Gastroesophageal sphincter (tissue), 3 donors: ENCODE results near the gene LTBP1.
A peak's percentile ranks its signal among the peaks of the same experiment; 100 is the strongest.

Experiments
- EP300 ChIP-seq: sonication (generic); formaldehyde crosslinking; IDR thresholded peaks from one replicate; pipeline ENCODE4 v1.6.1; 2017; ENCODE audit warnings: antibody characterized with exemption, mild to moderate bottlenecking
- POLR2A ChIP-seq, 2 donors: fragments of 450-650 bp; IDR thresholded peaks; one replicate each; pipeline ENCODE4 v1.6.1; 2017; ENCODE audit warnings: antibody characterized with exemption in 2 of 2, mild to moderate bottlenecking in 2 of 2, moderate library complexity in 1 of 2
- POLR2AphosphoS5 ChIP-seq: sonication (generic); formaldehyde crosslinking; IDR thresholded peaks from one replicate; pipeline ENCODE4 v1.6.1; 2017; ENCODE audit warnings: antibody characterized with exemption
- TF ChIP-seq, protein P1 (sequence below), 4 experiments: fragments of 200-600 bp in 2 of 4; fragments of 450-650 bp in 2 of 4; sonication (generic) in 1 of 4; IDR thresholded peaks; one replicate each; pipeline ENCODE4 v1.5.1; 2017 to 2019; ENCODE audit warnings: antibody characterized with exemption in 4 of 4, mild to moderate bottlenecking in 2 of 4, moderate library complexity in 2 of 4

DNA sequence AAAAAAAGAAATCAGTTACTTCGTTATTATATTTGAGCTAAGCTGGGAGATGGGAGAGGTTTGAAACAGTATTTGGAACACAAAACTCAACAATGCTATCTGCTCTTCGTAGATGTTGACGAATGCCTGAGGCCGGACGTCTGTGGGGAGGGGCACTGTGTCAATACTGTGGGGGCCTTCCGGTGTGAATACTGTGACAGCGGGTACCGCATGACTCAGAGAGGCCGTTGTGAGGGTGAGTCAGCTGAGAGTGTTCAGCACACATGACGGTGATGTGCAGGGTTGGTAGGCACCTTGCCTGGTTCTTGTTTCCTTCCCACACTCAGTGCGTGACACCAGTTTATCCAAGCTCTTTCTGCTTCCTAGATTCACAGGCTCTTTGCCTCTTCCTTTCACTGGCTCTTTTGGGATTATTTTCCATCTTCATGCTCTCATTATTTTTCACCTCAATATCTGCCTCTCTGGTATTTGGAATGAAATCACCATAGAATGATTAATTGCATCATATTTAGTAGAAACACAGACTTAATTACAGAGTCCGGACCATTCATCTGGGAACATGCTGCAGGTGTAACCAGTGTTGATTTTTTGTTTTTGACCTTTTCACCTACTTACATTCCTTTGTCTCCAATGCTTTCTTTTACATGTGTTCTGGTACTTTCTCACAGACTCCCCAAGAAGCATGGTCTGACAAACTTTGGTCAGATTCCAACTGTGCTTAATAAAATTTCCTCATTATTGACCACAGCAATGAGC lies 329.1 kb downstream of the LTBP1 start:
- TF ChIP-seq, protein P1, sequence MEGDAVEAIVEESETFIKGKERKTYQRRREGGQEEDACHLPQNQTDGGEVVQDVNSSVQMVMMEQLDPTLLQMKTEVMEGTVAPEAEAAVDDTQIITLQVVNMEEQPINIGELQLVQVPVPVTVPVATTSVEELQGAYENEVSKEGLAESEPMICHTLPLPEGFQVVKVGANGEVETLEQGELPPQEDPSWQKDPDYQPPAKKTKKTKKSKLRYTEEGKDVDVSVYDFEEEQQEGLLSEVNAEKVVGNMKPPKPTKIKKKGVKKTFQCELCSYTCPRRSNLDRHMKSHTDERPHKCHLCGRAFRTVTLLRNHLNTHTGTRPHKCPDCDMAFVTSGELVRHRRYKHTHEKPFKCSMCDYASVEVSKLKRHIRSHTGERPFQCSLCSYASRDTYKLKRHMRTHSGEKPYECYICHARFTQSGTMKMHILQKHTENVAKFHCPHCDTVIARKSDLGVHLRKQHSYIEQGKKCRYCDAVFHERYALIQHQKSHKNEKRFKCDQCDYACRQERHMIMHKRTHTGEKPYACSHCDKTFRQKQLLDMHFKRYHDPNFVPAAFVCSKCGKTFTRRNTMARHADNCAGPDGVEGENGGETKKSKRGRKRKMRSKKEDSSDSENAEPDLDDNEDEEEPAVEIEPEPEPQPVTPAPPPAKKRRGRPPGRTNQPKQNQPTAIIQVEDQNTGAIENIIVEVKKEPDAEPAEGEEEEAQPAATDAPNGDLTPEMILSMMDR (IDR thresholded peaks at IDR 0.05), result no peak
- TF ChIP-seq POLR2A (IDR thresholded peaks at IDR 0.05) (no peak), EP300 (no peak), POLR2AphosphoS5 (peak; percentile 87)
